Measurements from ENCODE around the gene DNAJC4.

DNAJC4 gene

GRCh38 chr11:64278576-64279190 is 48.3 kb downstream of the DNAJC4 start:
- DNase-seq (ENCODE audit: low read depth in 2 of 2): no peak

GRCh38 chr11:64281957-64282770 is 51.8 kb downstream of the DNAJC4 start:
- no peak for DNase-seq (ENCODE audit: low read depth in 2 of 2)

- DNase-seq (ENCODE audit: low read depth in 2 of 2): no peak
These were observed 52.7 kb downstream of the DNAJC4 start for GRCh38 chr11:64283092-64283491.

All from stimulated activated CD8-positive, alpha-beta memory T cell treated with anti-CD3 and anti-CD28 coated beads, Interleukin-7, amount 100 ng/mL, for 1 hour (primary cell).